Adrenal gland (tissue), 12 donors: ENCODE results near the gene IGSF5. TPM values are rescaled to one million over a fixed set of nuclear protein-coding genes. Genes with fewer than 3 reads are reported as not detected.

Experiments used
- DNase-seq, 7 donors: peaks; one replicate each; pipeline ENCODE4 v3.0.0-alpha.2; 2019 to 2020
- H3K27ac ChIP-seq, 5 donors: fragments of 200-600 bp; sonication (generic) in 4 of 5; 1 replicate in 3 of 5; 2 replicates in 2 of 5; pipeline versions ENCODE4 v1.5.1 to v1.8.0; 2016 to 2020; ENCODE audit warnings: mild to moderate bottlenecking in 1 of 5
- H3K27me3 ChIP-seq: fragments of 200-600 bp; 2 replicates; pipeline ENCODE4 v1.8.0; 2021
- H3K36me3 ChIP-seq, 2 donors: fragments of 200-600 bp; replicated peaks in 1 of 2; 1 replicate in 1 of 2; 2 replicates in 1 of 2; pipeline versions ENCODE4 v1.5.1 to v1.8.0; 2018 to 2022
- H3K4me1 ChIP-seq, 2 donors: fragments of 200-600 bp; replicated peaks in 1 of 2; 1 replicate in 1 of 2; 2 replicates in 1 of 2; pipeline versions ENCODE4 v1.5.1 to v1.8.0; 2018 to 2021
- H3K4me3 ChIP-seq, 4 donors: fragments of 200-600 bp; sonication (generic) in 3 of 4; one replicate each; pipeline ENCODE4 v1.5.1; 2016 to 2018
- H3K9me3 ChIP-seq, 3 donors: fragments of 200-600 bp; sonication (generic) in 1 of 3; replicated peaks in 1 of 3; 1 replicate in 2 of 3; 2 replicates in 1 of 3; pipeline versions ENCODE4 v1.5.1 to v1.8.0; 2016 to 2021
- POLR2A ChIP-seq, 2 donors: fragments of 450-650 bp; IDR thresholded peaks; one replicate each; pipeline ENCODE4 v1.6.1; 2017; ENCODE audit warnings: antibody characterized with exemption in 2 of 2, mild to moderate bottlenecking in 2 of 2, moderate library complexity in 1 of 2
- WGBS, 4 donors: extraction: QIAGEN DNeasy Blood & Tissue Kit in 2 of 4; methylation state at CpG; one replicate each; pipeline versions ENCODE4 v1.1.5 to v1.1.7; 2013 to 2017; 5-methylcytosine and 5-hydroxymethylcytosine counted together
- intact Hi-C, 2 donors: fragments of 100-400 bp; cut with DNase I; formaldehyde crosslinking; loops; one replicate each; pipeline versions ENCODE4 v1.14.1 to v1.15.0; 2022 to 2023
- polyA plus RNA-seq, 3 donors: library from polyadenylated mRNA; stranded (reverse); fragments of 200-250 nt in 2 of 3; fragments of 350-450 nt in 1 of 3; fragmentation: Illumina TruSeq in 1 of 3; extraction: RNeasy Lipid Tissue Mini Kit (QIAGEN cat#74804) in 1 of 3; gene quantifications; one replicate each; pipeline ENCODE4 v1.2.3, GENCODE V29; 2013 to 2014
- total RNA-seq, 9 donors: library from RNA; depleted of rRNA in 4 of 9; stranded (reverse); fragments of >200 nt in 4 of 9; fragments of 120-200 nt in 1 of 9; fragmentation: NEBNext Ultra II Directional in 1 of 9; extraction: Animal tissue kit (Norgen Biotek cat#: 25700) in 1 of 9; gene quantifications; one replicate each; pipeline versions ENCODE4 v1.1.0 to v1.2.4, GENCODE V29; 2013 to 2023
- TF ChIP-seq, protein P1 (sequence below), 6 experiments: fragments of 450-650 bp in 4 of 6; fragments of 200-600 bp in 2 of 6; sonication (generic) in 1 of 6; IDR thresholded peaks; 1 replicate in 5 of 6; 2 replicates in 1 of 6; pipeline versions ENCODE4 v1.5.1 to v1.8.0; 2016 to 2021; ENCODE audit warnings: antibody characterized with exemption in 6 of 6, mild to moderate bottlenecking in 2 of 6, moderate library complexity in 1 of 6
- donor health status: healthy with polysubstance abuse.
- donor health status: Bipolar disorder and iron deficiency.
- donor health status: DM: yes; HTN: yes; CAD: no.
- donor health status: DM: no; HTN: no; CAD: no.
- donor health status: DM: no; HTN: no; CAD: no.
- donor health status: DM: yes; HTN: yes; CAD: no.

IGSF5 gene
- total and polyA plus RNA-seq, 12 donors = 0.12 to 2.7 (median 0.69) TPM; not detected in 1

- no peaks in the 10 kb centered on the region for H3K4me1 ChIP-seq
- no peak overlapping the region for H3K27ac ChIP-seq
- H3K9me3 ChIP-seq = no peaks in the 10 kb centered on the region
- no peak overlapping the region for H3K4me3 ChIP-seq
- WGBS, 4 donors = 80 to 89% (median 81%) methylated on average over 15 of the region's 15 CpGs
- no peaks in the 10 kb centered on the region for H3K36me3 ChIP-seq
- TF ChIP-seq, protein P1, sequence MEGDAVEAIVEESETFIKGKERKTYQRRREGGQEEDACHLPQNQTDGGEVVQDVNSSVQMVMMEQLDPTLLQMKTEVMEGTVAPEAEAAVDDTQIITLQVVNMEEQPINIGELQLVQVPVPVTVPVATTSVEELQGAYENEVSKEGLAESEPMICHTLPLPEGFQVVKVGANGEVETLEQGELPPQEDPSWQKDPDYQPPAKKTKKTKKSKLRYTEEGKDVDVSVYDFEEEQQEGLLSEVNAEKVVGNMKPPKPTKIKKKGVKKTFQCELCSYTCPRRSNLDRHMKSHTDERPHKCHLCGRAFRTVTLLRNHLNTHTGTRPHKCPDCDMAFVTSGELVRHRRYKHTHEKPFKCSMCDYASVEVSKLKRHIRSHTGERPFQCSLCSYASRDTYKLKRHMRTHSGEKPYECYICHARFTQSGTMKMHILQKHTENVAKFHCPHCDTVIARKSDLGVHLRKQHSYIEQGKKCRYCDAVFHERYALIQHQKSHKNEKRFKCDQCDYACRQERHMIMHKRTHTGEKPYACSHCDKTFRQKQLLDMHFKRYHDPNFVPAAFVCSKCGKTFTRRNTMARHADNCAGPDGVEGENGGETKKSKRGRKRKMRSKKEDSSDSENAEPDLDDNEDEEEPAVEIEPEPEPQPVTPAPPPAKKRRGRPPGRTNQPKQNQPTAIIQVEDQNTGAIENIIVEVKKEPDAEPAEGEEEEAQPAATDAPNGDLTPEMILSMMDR (IDR thresholded peaks at IDR 0.05) = no peak
- no peak for TF ChIP-seq POLR2A (IDR thresholded peaks at IDR 0.05)
- H3K27me3 ChIP-seq = no peaks in the 10 kb centered on the region
- DNase-seq = no peak
- intact Hi-C loops = no loop called here
These were observed 17.4 kb upstream of the IGSF5 start for GRCh38 chr21:39727401-39728120.

GRCh38 chr21:39728341-39728740 lies 16.6 kb upstream of the IGSF5 start:
- no peaks in the 10 kb centered on the region for H3K9me3 ChIP-seq
- TF ChIP-seq, protein P1 (IDR thresholded peaks at IDR 0.05) = no peak
- TF ChIP-seq POLR2A (IDR thresholded peaks at IDR 0.05) = no peak
- intact Hi-C loops = no loop called here
- WGBS, 4 donors = 77 to 90% (median 88%) methylated on average over 6 of the region's 6 CpGs
- no peaks in the 10 kb centered on the region for H3K4me1 ChIP-seq
- no peaks in the 10 kb centered on the region for H3K27me3 ChIP-seq
- no peak for DNase-seq
- no peak overlapping the region for H3K27ac ChIP-seq
- H3K36me3 ChIP-seq = no peaks in the 10 kb centered on the region
- H3K4me3 ChIP-seq = no peak overlapping the region

- Histone ChIP-seq H3K36me3 (no peaks in the 10 kb centered on the region), H3K4me1 (no peaks in the 10 kb centered on the region), H3K27me3 (no peaks in the 10 kb centered on the region), H3K4me3 (no peak overlapping the region), H3K9me3 (no peaks in the 10 kb centered on the region), H3K27ac (no peak overlapping the region)
- no peak for DNase-seq
- WGBS, 4 donors = 63 to 76% (median 69%) methylated on average over 13 of the region's 13 CpGs
- intact Hi-C loops = no loop called here
- TF ChIP-seq, protein P1 (IDR thresholded peaks at IDR 0.05) = no peak
- TF ChIP-seq POLR2A (IDR thresholded peaks at IDR 0.05) = no peak
These were observed 14.4 kb upstream of the IGSF5 start for GRCh38 chr21:39730418-39731157.

DNA sequence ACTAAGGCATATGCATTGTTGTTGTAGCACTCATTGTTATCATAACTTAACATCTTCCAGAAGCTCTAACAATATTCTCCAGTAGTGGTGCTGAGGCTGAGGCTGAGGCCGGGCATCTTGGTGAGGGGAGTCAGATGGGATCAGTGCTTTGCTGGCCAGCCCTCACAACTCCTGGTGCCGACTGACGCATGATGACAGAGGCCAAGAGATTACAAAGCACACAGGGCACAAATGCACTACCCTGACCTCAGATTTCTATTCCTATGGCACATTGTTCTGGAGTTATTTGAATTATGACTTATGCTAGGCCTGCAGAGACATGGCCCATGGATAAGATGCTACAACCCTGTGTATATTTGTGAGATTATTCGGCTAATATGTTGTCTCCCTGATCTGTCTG lies 8.3 kb upstream of the IGSF5 start:
- H3K27ac ChIP-seq = no peak overlapping the region
- H3K4me3 ChIP-seq = no peak overlapping the region
- whole genome bisulfite sequencing, 4 donors = 75 to 94% (median 84%) methylated on average over 4 of the region's 4 CpGs
- TF ChIP-seq POLR2A (IDR thresholded peaks at IDR 0.05) = no peak
- no peak for DNase-seq
- H3K9me3 ChIP-seq = no peaks in the 10 kb centered on the region
- no peaks in the 10 kb centered on the region for H3K27me3 ChIP-seq
- no peaks in the 10 kb centered on the region for H3K4me1 ChIP-seq
- H3K36me3 ChIP-seq = no peaks in the 10 kb centered on the region
- intact Hi-C loops = no loop called here
